ENCODE data around the gene ELMO1. TPM values are rescaled to one million over a fixed set of nuclear protein-coding genes. Genes with fewer than 3 reads are reported as not detected.
A peak's percentile ranks its signal among the peaks of the same experiment; 100 is the strongest.

Gene ELMO1
- total RNA-seq, 2 donors from 2014 or later = 32.2 to 46.7 TPM

DNA sequence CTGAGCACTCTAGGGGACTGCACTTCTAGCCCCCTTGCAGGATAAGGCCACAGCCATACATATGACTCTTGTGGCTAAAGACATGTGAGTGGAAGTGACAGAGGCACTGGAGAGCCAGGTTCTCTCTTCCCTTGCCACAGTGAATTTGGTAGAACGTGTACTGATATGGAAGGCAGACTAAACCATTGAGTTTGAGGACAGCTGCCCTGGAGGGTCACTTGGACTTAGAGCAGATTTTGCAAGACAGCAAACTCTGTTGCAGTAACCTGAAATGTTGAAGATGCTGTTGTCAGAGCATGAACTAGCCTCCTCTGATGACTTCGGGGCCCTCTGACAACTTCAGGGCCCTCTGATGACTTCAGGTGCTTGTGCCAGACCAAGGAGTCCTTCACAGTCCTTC lies 85.9 kb downstream of the ELMO1 start:
- DNase-seq (ENCODE audit: low spot score) = no peak
- intact Hi-C loops (cut with DNase I) = no loop called here

DNA sequence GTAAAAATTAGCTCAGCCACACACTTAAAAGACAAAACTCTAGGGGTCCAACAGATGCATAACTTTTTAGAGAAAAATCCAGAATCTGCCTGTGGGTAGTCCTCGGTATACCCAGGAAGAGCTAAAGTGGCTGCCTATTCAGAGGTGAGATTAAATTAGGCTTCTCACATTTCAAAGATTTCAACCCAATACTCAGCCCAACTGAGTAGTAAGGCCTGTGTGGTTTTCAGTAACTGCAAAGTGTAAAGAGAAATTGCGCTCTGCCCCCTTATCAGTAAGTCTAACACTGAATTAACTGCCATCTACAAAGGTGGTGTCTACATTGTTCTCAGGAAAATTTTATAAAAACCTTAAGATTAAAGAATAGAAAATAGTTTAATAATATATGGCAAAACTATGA lies 88.2 kb downstream of the ELMO1 start:
- no peak for DNase-seq (ENCODE audit: low spot score)
- intact Hi-C loops (cut with DNase I) = no loop called here

DNA sequence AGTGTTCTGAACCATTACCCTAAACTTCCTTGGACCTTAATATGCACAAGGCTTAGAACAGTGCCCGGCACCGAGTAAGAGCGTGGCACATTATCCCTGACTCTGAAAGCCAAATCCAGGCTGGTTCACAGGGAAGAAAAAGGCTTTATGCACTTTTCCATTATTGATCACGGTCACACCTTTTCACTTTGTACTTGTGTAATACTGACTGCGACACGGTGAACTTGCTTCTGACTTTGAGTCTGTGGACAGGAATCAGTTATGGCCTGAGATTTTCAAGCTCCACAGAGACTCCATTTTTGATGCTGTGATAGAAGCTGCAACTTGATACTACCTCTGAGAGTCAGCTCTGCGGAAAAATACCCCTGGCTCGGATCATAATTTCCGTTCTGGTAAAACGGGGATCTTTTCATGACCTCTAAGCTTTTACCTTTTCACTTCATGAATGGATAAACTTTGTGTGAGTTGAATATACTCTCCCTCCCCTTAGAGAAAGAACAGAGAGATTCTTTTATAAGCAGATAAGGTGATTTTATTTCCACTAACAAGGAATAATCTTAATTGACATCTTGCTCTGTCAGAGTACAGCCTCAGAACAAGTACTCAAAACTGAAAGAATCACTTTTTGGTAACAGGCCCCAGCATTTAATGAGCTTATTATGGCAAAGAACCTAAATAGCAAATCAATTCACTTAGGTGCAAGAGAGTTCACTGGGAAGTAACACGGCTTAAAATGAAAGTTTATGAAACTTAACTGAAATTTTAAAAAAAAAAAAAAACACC lies 88.8 kb downstream of the ELMO1 start:
- no peak for DNase-seq (ENCODE audit: low spot score)
- intact Hi-C loops (cut with DNase I) = no loop called here

DNA sequence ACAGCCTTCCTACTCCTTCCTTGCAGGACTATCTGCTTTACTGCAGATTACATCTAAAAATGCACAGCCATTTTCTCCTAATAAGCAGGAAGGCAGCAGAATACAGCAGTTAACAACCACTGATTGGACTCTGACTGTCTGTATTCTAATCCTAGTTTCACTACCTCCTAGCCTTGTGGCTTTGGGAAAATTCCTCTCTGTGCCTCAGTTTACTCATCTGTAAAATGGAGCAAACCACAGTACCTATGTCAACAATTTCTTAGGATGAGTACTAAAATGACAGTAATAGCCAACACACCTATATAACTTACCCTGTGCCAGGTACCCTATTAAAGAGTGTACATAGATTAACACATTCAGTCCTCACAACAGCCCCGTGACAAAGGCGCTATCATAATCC lies 89.5 kb downstream of the ELMO1 start:
- no peak for DNase-seq (ENCODE audit: low spot score)
- intact Hi-C loops (cut with DNase I) = no loop called here

DNA sequence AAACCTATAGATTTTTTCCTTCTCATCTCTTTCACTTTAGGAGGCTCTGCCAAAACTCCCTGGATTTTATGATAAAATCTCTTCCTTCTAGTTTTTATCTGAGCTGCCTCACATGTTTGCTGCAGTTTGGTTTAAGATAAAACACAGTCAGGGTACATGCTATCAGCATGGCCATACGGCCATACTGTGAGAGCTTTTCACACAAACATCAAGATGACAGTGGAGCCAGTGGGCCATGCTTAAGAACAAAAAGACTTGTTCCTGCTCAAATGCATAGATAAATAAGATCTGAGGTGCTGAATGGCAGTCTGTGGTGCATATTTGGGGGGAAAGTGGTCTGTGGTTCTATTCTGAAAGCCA lies 91.0 kb downstream of the ELMO1 start:
- intact Hi-C loops (cut with DNase I) = no loop called here
- no peak for DNase-seq (ENCODE audit: low spot score)

DNA sequence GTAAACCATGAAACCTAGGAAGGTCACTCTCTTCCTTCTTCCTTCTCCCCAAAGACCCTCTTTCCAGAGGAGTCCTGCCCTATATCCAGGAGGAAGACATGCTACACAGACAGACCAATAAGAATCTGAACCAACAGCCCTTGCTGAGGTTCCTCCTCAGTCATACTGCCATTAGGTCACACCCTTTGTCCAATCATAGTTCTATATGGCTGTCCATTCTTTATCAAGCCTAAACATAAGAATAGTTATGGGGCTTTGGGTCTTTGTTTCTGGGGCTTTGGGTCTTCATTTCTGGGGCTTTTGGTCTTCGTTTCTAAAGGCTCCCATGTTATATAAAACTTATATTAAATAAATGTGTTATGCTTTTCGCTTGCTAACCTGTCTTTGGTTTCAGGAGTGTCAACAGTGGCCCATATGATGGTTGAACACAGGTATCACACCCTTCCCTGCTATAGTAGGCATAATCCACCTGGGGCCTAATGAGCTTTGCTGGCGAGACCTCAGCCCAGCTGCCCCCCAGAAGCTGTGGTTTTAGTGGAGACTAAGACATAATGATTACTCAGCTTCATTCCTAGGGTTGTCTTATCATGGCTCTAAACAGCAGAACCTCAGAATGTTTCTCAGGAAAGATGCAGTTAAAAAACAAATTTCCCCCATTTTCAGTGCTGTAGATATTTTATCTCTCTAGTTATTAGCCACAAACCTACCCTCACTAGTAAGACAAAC lies 91.6 kb downstream of the ELMO1 start:
- no peak for DNase-seq (ENCODE audit: low spot score)
- intact Hi-C loops (cut with DNase I) = no loop called here

DNA sequence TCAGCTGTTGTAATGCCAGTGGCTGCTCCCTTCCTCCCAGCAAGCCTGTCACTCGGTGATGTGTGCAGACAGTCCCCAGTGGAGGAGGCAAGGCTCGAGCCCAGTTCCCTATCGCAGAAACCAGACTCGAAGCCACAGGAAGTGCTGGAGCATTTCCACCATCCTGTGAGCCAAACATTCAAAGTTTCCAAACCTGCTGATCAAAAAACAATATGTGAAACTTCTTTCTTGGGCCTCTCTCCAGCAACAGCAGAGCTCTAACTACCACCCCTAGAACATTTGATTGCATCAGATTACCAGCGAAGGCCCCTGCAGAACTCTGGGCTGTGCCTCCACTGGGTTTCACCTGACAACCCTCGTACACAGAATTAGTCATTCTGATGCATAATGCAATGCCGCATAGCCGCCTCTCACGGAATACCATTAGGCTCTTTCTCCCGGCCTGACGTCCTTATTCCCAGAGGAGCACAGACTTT lies 94.0 kb downstream of the ELMO1 start:
- peak; percentile 91 for DNase-seq (ENCODE audit: low spot score)
- intact Hi-C loops (cut with DNase I) = no loop called here

DNA sequence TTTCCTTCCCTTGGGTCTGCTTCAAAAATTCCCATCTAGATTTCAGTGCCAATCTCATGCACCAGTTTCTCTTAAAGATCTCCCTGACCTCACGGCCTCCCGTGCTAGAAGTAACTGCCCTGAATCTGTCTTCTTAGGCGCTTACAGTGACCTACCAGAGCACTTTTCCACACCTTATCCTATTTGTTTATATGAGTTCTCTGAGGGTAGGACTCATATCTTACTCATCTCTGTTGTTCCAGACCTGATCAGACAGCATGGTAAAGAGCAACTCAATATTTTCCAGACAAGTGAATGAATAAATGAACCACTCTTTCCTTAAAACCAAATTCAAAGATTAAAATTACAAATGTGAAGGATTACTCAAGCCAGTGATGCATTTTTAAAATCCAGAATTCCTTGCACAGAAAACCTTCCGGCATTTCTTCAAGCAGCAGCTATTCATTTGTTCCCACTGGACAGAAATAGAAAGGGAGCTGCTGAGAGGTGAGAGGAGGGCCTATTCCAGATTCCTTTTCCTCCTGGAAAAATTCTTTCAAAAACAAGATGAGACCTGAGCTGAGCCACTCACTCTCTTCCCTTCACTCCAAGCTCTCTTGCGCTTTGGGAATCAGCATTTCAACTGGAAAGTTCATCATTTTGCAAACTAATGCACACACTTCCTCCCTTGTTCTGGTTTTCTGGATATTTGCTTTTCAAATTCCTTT lies 94.6 kb downstream of the ELMO1 start:
- no peak for DNase-seq (ENCODE audit: low spot score)
- intact Hi-C loops (cut with DNase I) = no loop called here

DNA sequence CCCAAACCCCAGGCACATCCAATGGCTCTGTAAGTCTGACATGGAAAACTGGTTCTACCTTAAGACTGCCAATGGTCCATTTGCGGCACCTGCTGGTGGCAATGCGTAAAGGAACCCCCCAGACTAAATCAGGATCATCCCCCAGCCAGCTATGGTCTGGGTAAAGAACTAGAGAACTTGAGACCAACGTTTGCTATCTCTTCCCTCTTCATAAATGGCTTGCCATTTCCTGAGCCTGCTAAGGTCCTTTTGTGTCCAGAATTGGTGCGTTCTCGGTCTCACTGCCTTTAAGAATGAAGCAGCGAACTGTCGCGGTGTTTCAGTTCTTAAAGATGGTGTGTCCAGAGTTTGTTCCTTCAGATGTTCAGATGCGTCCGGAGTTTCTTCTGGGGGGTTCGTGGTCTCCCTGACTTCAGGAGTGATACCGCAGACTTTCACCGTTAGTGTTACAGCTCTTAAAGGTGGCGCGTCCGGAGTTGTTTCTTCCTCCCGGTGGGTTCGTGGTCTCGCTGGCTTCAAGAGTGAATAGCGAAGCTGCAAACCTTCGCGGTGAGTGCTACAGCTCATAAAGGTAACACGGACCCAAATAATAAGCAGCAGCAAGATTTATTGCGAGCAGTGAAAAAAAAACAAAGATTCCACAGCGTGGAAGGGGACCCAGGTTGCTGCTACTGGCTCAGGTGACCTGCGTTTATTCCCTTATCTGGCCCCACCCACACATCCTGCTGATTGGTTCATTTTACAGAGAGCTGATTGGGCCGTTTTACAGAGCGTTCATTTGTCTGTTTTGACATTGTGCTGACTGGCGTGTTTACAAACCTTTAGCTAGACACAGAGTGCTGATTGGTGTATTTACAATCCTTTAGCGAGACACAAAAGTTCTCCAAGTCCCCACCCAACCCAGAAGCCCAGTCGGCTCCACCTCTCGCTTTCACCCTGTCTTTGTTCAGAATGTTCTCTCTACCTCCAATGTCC lies 95.4 kb downstream of the ELMO1 start:
- intact Hi-C loops (cut with DNase I) = no loop called here
- no peak for DNase-seq (ENCODE audit: low spot score)

DNA sequence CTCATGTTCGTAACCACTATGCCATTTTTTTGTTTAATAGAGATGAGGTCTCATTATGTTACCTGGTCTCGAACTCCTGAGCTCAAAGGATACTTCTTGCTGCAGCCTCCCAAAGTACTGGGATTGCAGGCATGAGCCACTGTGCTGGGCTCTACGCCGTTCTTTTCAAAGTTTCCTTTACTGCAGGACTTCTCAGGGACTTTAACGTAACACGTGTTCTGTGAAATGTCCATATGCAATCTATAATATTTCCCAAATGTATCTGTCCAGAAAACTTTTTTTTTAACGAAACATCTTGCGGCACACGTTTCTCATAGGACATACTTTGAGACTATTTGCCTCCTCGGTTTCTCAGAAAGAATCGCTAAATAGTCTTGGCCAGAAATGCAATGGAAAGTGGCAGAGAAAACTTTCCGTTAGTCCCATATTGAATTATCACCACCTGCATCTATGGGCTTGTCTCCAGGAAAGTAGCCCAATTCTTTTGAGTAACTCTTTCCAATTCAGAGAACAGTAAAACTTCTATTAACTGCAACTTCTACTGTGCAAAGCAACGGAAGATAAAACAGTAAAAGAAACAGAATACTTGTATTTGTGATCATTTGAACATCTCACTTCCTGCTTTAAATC lies 96.3 kb downstream of the ELMO1 start:
- intact Hi-C loops (cut with DNase I) = no loop called here

DNA sequence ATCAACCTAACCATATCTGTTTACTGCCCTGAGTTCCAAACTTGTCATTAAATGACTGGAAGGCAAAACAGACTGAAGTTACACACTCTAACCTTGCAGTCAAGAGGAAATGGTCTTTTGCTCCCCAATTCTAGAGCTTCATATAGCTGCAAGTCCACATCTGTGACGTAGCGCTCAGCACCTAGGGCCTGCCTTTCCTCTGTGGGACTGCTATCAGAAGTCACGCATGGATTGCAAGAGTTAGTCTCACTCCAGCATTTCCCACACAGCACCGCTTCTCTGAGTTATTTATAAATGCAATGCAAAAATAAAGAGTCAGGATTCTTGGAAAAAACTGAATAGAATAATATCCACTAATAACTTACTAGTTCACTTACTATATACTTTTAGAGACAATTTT lies 96.9 kb downstream of the ELMO1 start:
- intact Hi-C loops (cut with DNase I) = no loop called here
- DNase-seq (ENCODE audit: low spot score) = no peak

More for the DNA sequence above, 96.3 kb downstream of the ELMO1 start:
- DNase-seq (ENCODE audit: low spot score) = no peak

DNA sequence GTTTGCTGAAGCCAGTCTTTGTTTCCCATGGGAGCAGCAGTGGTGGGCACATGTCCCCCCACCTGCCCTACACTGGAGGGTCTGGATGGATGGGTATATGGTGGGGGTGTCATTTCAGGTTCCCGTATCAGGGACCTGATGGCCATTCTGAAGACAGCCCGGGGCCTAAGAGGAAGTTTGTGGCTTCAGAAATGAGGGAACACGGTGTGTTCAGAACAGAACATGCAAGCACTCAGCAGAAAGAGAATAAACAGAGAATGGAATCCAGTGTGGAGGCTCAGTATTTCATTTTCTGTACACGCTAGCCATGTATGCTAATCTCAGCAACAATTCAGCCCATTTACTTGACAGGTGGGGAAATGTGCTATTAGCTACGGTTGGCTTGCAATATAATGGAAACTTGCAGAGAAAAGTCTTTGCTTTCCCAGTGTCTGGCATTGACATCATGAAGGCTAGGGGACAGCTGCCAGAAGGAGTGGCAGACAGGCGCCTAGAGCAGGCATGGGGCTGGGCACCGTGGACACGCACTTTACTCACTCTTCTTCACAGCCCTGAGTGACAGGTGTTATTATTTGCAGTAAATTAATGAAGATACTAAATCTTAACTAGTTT lies 98.6 kb downstream of the ELMO1 start:
- DNase-seq (ENCODE audit: low spot score) = no peak
- intact Hi-C loops (cut with DNase I) = no loop called here

DNA sequence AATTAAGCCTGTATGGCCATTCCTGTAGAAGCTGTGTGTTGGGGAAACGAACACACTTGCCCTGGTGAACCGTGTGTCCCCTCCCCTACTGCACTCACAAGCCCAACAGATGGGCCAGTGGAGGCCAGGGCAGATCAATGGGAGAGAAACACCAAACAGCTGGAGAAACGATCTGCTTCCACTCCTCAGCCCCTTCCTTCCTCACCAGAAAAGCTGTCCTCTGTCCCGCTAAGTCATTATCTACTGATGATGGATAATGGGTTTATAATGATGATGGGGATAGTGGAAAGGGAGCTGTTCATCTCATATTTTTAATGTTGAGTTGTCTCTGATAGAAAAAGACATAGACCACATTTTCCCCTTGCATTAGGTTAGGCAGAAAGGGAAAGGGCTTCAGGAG lies 99.7 kb downstream of the ELMO1 start:
- DNase-seq (ENCODE audit: low spot score) = no peak
- intact Hi-C loops (cut with DNase I) = no loop called here

DNA sequence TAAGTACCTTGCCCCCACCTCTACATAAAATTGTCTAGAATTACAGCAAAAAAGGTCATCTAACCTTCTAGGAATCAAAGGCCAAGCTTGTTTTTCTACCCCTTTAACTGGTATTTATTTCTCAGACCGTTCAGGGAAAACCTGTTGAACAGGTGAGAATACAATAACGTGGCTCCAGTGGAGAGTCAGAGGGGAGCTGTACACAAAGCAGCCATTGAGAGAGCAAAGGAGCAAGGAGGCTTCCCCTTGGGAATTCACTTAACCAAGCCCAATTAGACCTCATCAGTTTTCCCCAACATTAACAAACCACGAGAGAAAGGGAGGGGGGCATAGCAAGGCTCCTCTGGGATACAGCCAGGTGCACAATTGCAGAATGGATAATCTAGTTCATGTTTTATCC lies 101.9 kb downstream of the ELMO1 start:
- DNase-seq (ENCODE audit: low spot score) = no peak
- intact Hi-C loops (cut with DNase I) = no loop called here

DNA sequence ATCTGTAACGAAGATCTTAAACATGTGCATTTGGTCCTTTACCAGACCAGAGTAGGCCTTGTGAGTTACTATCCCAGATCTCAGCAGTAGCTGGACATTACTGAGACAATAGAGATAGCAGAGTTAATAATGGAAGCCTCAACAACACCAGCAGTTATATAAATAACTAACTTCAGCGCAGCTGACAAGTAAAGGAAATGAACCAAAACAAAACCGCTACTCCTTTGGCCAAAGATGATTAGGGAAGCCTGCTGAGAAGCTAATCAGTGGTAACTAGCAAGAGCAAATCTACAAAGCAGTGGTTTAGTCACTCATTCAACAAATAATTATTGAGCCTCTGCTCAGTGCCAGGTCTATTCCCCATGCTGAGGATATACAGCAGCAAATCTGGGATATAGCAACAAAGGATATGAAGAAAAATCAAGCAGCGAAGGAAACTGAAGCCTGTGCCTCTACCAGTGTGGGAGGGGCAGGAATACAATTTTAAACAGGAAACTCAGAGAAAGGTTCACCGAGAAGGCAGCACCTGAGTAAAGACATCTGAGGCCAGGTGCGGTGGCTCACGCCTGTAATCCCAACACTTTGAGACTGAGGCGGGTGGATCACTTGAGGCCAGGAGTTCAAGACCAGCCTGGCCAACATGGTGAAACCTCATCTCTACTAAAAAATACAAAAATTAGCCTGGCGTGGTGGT lies 103.6 kb downstream of the ELMO1 start:
- intact Hi-C loops (cut with DNase I) = no loop called here
- no peak for DNase-seq (ENCODE audit: low spot score)

DNA sequence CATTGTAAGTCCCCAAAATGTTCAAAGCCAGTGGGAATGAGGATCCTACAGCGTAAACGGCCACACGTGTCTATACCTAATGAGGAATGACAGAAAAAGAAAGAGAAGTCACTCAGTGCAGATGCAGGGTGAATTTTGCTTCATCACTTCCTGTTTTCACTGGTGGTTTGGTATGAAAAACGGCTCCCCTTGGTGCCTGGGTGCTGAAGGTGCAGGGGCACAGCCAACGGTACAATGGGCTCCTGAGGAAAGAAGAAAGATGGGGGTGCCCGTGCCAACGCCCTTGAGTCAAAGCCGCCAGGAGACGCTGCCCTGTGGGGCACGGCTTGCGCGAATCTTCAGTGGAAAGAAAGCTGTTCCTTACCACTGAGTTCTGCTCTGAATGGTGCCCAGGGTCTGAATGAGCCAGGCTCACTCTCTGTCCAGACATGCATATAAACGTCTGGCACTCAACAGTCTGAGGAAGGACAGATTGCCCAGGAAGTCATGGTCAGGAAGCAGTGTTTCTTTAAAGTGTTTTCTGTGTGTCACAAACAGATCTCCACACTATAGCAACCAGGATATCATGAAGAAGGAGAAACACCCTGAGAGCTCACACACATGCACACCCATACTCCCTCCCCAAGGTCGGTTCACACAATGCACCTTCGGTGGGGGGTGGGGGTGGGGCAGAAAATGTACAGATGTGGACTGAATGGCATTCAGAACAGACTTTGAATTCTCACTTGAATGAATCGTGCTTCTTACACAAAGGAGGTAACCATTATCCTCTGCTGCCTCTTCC lies 105.8 kb downstream of the ELMO1 start:
- intact Hi-C loops (cut with DNase I) = no loop called here
- no peak for DNase-seq (ENCODE audit: low spot score)

DNA sequence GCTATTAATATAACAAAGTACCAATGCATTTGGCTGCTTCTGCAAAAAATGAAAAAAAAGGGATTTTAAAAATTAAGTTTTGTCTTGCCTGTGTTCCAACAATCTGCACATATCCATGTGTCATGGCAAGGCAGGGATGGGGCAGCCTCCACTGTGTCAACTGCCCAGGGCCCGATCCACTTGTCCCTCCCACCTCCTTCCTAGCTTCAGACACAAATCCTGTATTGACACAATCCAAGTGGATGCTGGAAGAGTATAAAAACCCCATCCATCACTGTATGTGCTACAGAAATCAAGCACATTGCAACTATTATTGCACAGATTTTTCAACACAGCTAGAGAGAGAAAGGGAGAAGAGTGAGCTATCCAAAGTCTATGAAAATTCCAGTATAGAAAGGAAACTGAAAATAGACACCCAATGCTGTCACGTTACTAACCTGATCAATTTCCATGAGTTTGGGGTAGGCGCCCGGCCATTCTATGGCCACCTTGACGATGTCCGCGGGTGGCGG lies 106.4 kb downstream of the ELMO1 start:
- no peak for DNase-seq (ENCODE audit: low spot score)
- intact Hi-C loops (cut with DNase I) = no loop called here
